GM12878 (cell line): Measurements from ENCODE around the gene ISL1. TPM values are rescaled to one million over a fixed set of nuclear protein-coding genes. Genes with fewer than 3 reads are reported as not detected.

Experiments
- ATAC-seq: fragments of 200-7000 bp; cut with Tn5 transposase; 3 replicates; pipeline ENCODE4 v1.9.1; 2020; ENCODE audit warnings: mild to moderate bottlenecking, moderate library complexity
- BruUV-seq: library from RNA; stranded (reverse); fragments of 400-500 nt; replicated peaks from 2 replicates; lab custom pipeline; 2021; lab: Mats Ljungman, UMichigan
- CTCF ChIA-PET: fragments of 300-600 bp; sonication (Branson Sonifier 250); formaldehyde crosslinking; extraction: SDS; loops from one replicate; lab custom pipeline; 2021; ENCODE audit warnings: inconsistent platforms; lab: Yijun Ruan, JAX
- POLR2A ChIA-PET: fragments of 350-600 bp; formaldehyde crosslinking; extraction: SDS; loops from one replicate; lab custom pipeline; 2021; ENCODE audit warnings: inconsistent platforms; lab: Charles Lee
- RAD21 ChIA-PET: fragments of 300-600 bp; sonication (Branson Sonifier 250); formaldehyde crosslinking; loops from one replicate; lab custom pipeline; 2023; ENCODE audit warnings: antibody characterized with exemption; ENCODE audit not compliant: unreplicated experiment; lab: Charles Lee
- SMC1A ChIA-PET: fragments of 300-600 bp; sonication (Branson Sonifier 250); formaldehyde crosslinking; loops from one replicate; lab custom pipeline; 2023; ENCODE audit not compliant: unreplicated experiment, uncharacterized antibody; lab: Charles Lee
- DNase-seq: peaks from one replicate; pipeline ENCODE4 v3.0.0-alpha.2; 2011; ENCODE audit warnings: low read depth, low spot score
- FAIRE-seq: peaks from 3 replicates; lab custom pipeline; 2011; peaks lifted over from hg19 to GRCh38; lab: Jason Lieb, UNC
- H2AFZ ChIP-seq: 2 replicates; pipeline ENCODE4 v1.6.0; 2011; ENCODE audit warnings: low read depth, low read length, control low read depth; ENCODE audit not compliant: control insufficient read depth
- H3K27ac ChIP-seq: 2 replicates; pipeline ENCODE4 v1.5.1; 2011; ENCODE audit warnings: control low read depth; ENCODE audit not compliant: control insufficient read depth, insufficient read depth
- H3K27me3 ChIP-seq, 2 experiments: replicated peaks in 1 of 2; 2 replicates each; pipeline versions ENCODE4 v1.6.0 to v1.6.1; 2011; ENCODE audit warnings: low read length in 1 of 2; ENCODE audit not compliant: control insufficient read depth in 2 of 2, insufficient read depth in 2 of 2
- H3K36me3 ChIP-seq, 2 experiments: 2 replicates each; pipeline ENCODE4 v1.5.1; 2011; ENCODE audit warnings: low read length in 1 of 2; ENCODE audit not compliant: control insufficient read depth in 2 of 2, insufficient read depth in 2 of 2
- H3K4me1 ChIP-seq: 2 replicates; pipeline ENCODE4 v1.6.1; 2011; ENCODE audit warnings: mild to moderate bottlenecking, low read length, moderate library complexity, mixed read lengths; ENCODE audit not compliant: control insufficient read depth, insufficient read depth
- H3K4me2 ChIP-seq: 2 replicates; pipeline ENCODE4 v1.6.0; 2011; ENCODE audit warnings: control low read depth; ENCODE audit not compliant: control insufficient read depth, insufficient read depth
- H3K4me3 ChIP-seq: fragments of 200-600 bp; sonication (generic); 2 replicates; pipeline ENCODE4 v1.5.1; 2016
- H3K79me2 ChIP-seq: 2 replicates; pipeline ENCODE4 v1.6.0; 2011; ENCODE audit warnings: low read length; ENCODE audit not compliant: control insufficient read depth, insufficient read depth
- H3K9ac ChIP-seq: 2 replicates; pipeline ENCODE4 v1.8.0; 2011; ENCODE audit warnings: low read length, control low read depth, mixed read lengths; ENCODE audit not compliant: control insufficient read depth, insufficient read depth
- H3K9me3 ChIP-seq: replicated peaks from 3 replicates; pipeline ENCODE4 v1.5.1; 2011; ENCODE audit warnings: mild to moderate bottlenecking, low read length; ENCODE audit not compliant: control insufficient read depth, insufficient read depth
- H4K20me1 ChIP-seq: 2 replicates; pipeline ENCODE4 v1.6.0; 2011; ENCODE audit not compliant: control insufficient read depth, insufficient read depth
- CHD2 ChIP-seq: IDR thresholded peaks from 2 replicates; pipeline ENCODE4 v1.6.1; 2011; ENCODE audit warnings: low read depth, low read length, improper control_type of control experiment, borderline replicate concordance
- ESRRA ChIP-seq: IDR thresholded peaks from 2 replicates; pipeline ENCODE4 v1.6.1; 2012; ENCODE audit warnings: mild to moderate bottlenecking, low read length, improper control_type of control experiment
- KDM1A ChIP-seq: fragments of 200-600 bp; sonication (generic); IDR thresholded peaks from 2 replicates; pipeline ENCODE4 v1.6.1; 2016; ENCODE audit warnings: borderline replicate concordance
- MEF2B ChIP-seq: fragments of 450-650 bp; IDR thresholded peaks from 2 replicates; pipeline ENCODE4 v1.6.1; 2018; ENCODE audit warnings: mild to moderate bottlenecking, moderate library complexity; ENCODE audit not compliant: partially characterized antibody, poor library complexity, severe bottlenecking
- NRF1 ChIP-seq: conservative IDR thresholded peaks from 2 replicates; pipeline ENCODE4 v1.6.1; 2011; ENCODE audit warnings: mild to moderate bottlenecking, low read depth, low read length, improper control_type of control experiment
- PKNOX1 ChIP-seq: fragments of 450-650 bp; IDR thresholded peaks from 2 replicates; pipeline ENCODE4 v1.6.1; 2016; ENCODE audit warnings: mild to moderate bottlenecking
- SMAD1 ChIP-seq: fragments of 450-650 bp; IDR thresholded peaks from 2 replicates; pipeline ENCODE4 v1.6.1; 2018; ENCODE audit warnings: mild to moderate bottlenecking, low read depth; ENCODE audit not compliant: partially characterized antibody
- YY1 ChIP-seq: IDR thresholded peaks from 2 replicates; pipeline ENCODE4 v1.6.1; 2011; ENCODE audit warnings: low read depth, mild to moderate bottlenecking, low read length
- ZBTB4 ChIP-seq: fragments of 450-650 bp; formaldehyde crosslinking; IDR thresholded peaks from 2 replicates; pipeline ENCODE4 v1.4.0; 2022; ENCODE audit warnings: mild to moderate bottlenecking, moderate library complexity
- ZSCAN29 ChIP-seq: fragments of 450-650 bp; IDR thresholded peaks from 2 replicates; pipeline ENCODE4 v1.6.1; 2017; ENCODE audit warnings: mild to moderate bottlenecking, moderate library complexity
- WGBS: methylation state at CpG from one replicate; pipeline ENCODE4 v1.1.6; 2016; ENCODE audit warnings: low lambda C conversion rate; ENCODE audit not compliant: insufficient replicate concordance, insufficient coverage; ENCODE audit errors: missing lambda C conversion rate; 5-methylcytosine and 5-hydroxymethylcytosine counted together
- in situ Hi-C: fragments of 300-500 bp; cut with MboI; formaldehyde crosslinking; loops from 9 replicates; pipeline ENCODE4 v1.14.3; 2018; ENCODE audit warnings: mixed read lengths
- intact Hi-C: fragments of 100-400 bp; cut with micrococcal nuclease; formaldehyde crosslinking; loops from one replicate; pipeline ENCODE4 v1.14.2; 2022; ENCODE audit not compliant: unreplicated experiment
- polyA plus RNA-seq, 11 experiments: library from polyadenylated mRNA; depleted of rRNA in 4 of 11; unstranded in 6 of 11; stranded (reverse) in 5 of 11; fragments of >200 nt; fragmentation: Nextera tagmentation in 4 of 11; fragmentation: Illumina TruSeq in 1 of 11; extraction: Ambion mirVana in 4 of 11; extraction: Trizol in 1 of 11; gene quantifications; 1 replicate in 1 of 11; 2 replicates in 10 of 11; pipeline versions ENCODE4 v1.2.1 to v1.2.3, GENCODE V29; 2011 to 2016; ENCODE audit warnings: inconsistent platforms in 2 of 11, missing spikeins in 2 of 11, low read depth in 1 of 11
- total RNA-seq, 4 experiments: library from RNA; depleted of rRNA in 3 of 4; stranded (reverse); fragments of >200 nt in 3 of 4; fragmentation: Illumina TruSeq in 1 of 4; extraction: Trizol in 1 of 4; gene quantifications; 2 replicates each; pipeline versions ENCODE4 v1.2.1 to v1.2.3, GENCODE V29; 2013 to 2021

Gene ISL1
- total and polyA plus RNA-seq, 10 of the 15 experiments (the other 5 are each of a cell fraction or from before 2014, with no cell fraction given) = 0.08 TPM; not detected in 9

GRCh38 chr5:51392689-51393199, 9.5 kb downstream of the ISL1 start:
- no peak for ATAC-seq
- Histone ChIP-seq H3K36me3 (no peaks in the 10 kb centered on the region), H3K27ac (no peak overlapping the region), H3K79me2 (no peaks in the 10 kb centered on the region), H3K4me2 (no peak overlapping the region), H2AFZ (no peak overlapping the region), H4K20me1 (no peaks in the 10 kb centered on the region), H3K9ac (no peak overlapping the region), H3K27me3 (peaks cover 4 to 9% of the 10 kb centered on the region in 2 experiments; a peak in 3 of 4 replicates), H3K4me1 (no peaks in the 10 kb centered on the region), H3K9me3 (no peaks in the 10 kb centered on the region), H3K4me3 (no peak overlapping the region)
- no peak for TF ChIP-seq NRF1
- TF ChIP-seq ESRRA = no peak
- no peak for TF ChIP-seq MEF2B
- no peak for TF ChIP-seq YY1
- no peak for TF ChIP-seq PKNOX1
- no peak for TF ChIP-seq ZBTB4
- TF ChIP-seq KDM1A = no peak
- TF ChIP-seq CHD2 = no peak
- TF ChIP-seq SMAD1 = no peak
- TF ChIP-seq ZSCAN29 = no peak
- 8% methylated on average over 3 of the region's 3 CpGs for WGBS
- SMC1A ChIA-PET = no interaction called here
- in situ Hi-C loops = loop anchor here (25.0 kb wide), 1 partner anchor 1270 kb away; no protein-coding TSS in a partner anchor
- CTCF ChIA-PET = no interaction called here
- DNase-seq = no peak
- no peak for FAIRE-seq
- POLR2A ChIA-PET = no interaction called here
- intact Hi-C loops = no loop called here
- RAD21 ChIA-PET = no interaction called here
- BruUV-seq = no TSS peak
